GM23338 (cell line): Measurements from ENCODE around the gene BRD3. TPM values are rescaled to one million over a fixed set of nuclear protein-coding genes. Genes with fewer than 3 reads are reported as not detected.

Experiments
- ATAC-seq: fragments of 200-7000 bp; cut with Tn5 transposase; 3 replicates; pipeline ENCODE4 v1.9.1; 2020
- DNase-seq: peaks from one replicate; pipeline ENCODE4 v3.0.0-alpha.2; 2015; ENCODE audit warnings: low spot score
- H2AFZ ChIP-seq: fragments of 200-600 bp; sonication (generic); 2 replicates; pipeline ENCODE4 v1.8.0; 2016; ENCODE audit warnings: antibody characterized with exemption, mild to moderate bottlenecking, moderate library complexity
- H3F3A ChIP-seq: fragments of 200-600 bp; sonication (generic); replicated peaks from 2 replicates; pipeline ENCODE4 v1.8.0; 2017; ENCODE audit warnings: antibody characterized with exemption, mixed run types, low read depth
- H3K27ac ChIP-seq: fragments of 200-600 bp; sonication (generic); 2 replicates; pipeline ENCODE4 v1.6.1; 2016; ENCODE audit warnings: low read depth
- H3K27me3 ChIP-seq: fragments of 200-600 bp; sonication (generic); 2 replicates; pipeline ENCODE4 v1.8.0; 2016; ENCODE audit warnings: mild to moderate bottlenecking, mixed run types, moderate library complexity; ENCODE audit not compliant: insufficient read depth
- H3K36me3 ChIP-seq: fragments of 200-600 bp; sonication (generic); 2 replicates; pipeline ENCODE4 v1.8.0; 2016; ENCODE audit warnings: mild to moderate bottlenecking; ENCODE audit not compliant: insufficient read depth
- H3K4me1 ChIP-seq: fragments of 200-600 bp; sonication (generic); 2 replicates; pipeline ENCODE4 v1.8.0; 2016; ENCODE audit warnings: mild to moderate bottlenecking, moderate library complexity; ENCODE audit not compliant: insufficient read depth
- H3K4me2 ChIP-seq: fragments of 200-600 bp; sonication (generic); 2 replicates; pipeline ENCODE4 v1.7.1; 2017; ENCODE audit warnings: mixed run types
- H3K4me3 ChIP-seq: fragments of 200-600 bp; sonication (generic); 2 replicates; pipeline ENCODE4 v1.6.1; 2016; ENCODE audit warnings: mixed run types
- H3K79me2 ChIP-seq: fragments of 200-600 bp; sonication (generic); replicated peaks from 2 replicates; pipeline ENCODE4 v1.8.0; 2017; ENCODE audit warnings: mild to moderate bottlenecking; ENCODE audit not compliant: insufficient read depth
- H3K9me2 ChIP-seq: fragments of 200-600 bp; sonication (generic); 2 replicates; pipeline ENCODE4 v1.8.0; 2017; ENCODE audit not compliant: insufficient read depth
- H4K20me1 ChIP-seq: fragments of 200-600 bp; sonication (generic); replicated peaks from 2 replicates; pipeline ENCODE4 v1.8.0; 2017; ENCODE audit warnings: mild to moderate bottlenecking; ENCODE audit not compliant: insufficient read depth
- H3K27ac Mint-ChIP-seq: 2 replicates; pipeline ENCODE4 v1.8.0; 2020; ENCODE audit warnings: inconsistent platforms, mild to moderate bottlenecking, moderate library complexity, mixed read lengths
- H3K27me3 Mint-ChIP-seq: 3 replicates; pipeline ENCODE4 v1.8.0; 2022; ENCODE audit warnings: low read depth, mild to moderate bottlenecking, moderate library complexity, mixed read lengths, inconsistent platforms; ENCODE audit not compliant: insufficient read depth, poor library complexity
- H3K36me3 Mint-ChIP-seq: 3 replicates; pipeline ENCODE4 v1.8.0; 2021; ENCODE audit warnings: low read depth, mild to moderate bottlenecking, inconsistent platforms, moderate library complexity, mixed read lengths
- H3K4me1 Mint-ChIP-seq: 3 replicates; pipeline ENCODE4 v1.8.0; 2020; ENCODE audit warnings: mild to moderate bottlenecking, inconsistent platforms, mixed read lengths
- H3K4me3 Mint-ChIP-seq: 3 replicates; pipeline ENCODE4 v1.8.0; 2021; ENCODE audit warnings: moderate library complexity, mild to moderate bottlenecking, inconsistent platforms, mixed read lengths
- H3K9me3 Mint-ChIP-seq: 3 replicates; pipeline ENCODE4 v1.8.0; 2020; ENCODE audit warnings: moderate library complexity, mild to moderate bottlenecking, inconsistent platforms, mixed read lengths
- CREB1 ChIP-seq: fragments of 250-450 bp; sonication (Bioruptor Pico); IDR thresholded peaks from 2 replicates; pipeline ENCODE4 v1.5.0; 2020; ENCODE audit warnings: low read depth, mild to moderate bottlenecking, moderate library complexity
- CTCF ChIP-seq, 2 experiments: fragments of 200-600 bp in 1 of 2; sonication (generic) in 1 of 2; conservative IDR thresholded peaks; 2 replicates each; pipeline versions ENCODE4 v1.5.1 to v1.6.1; 2016 to 2017; ENCODE audit warnings: antibody characterized with exemption in 2 of 2, low read depth in 2 of 2, mild to moderate bottlenecking in 2 of 2, moderate library complexity in 1 of 2
- ETS1 ChIP-seq: IDR thresholded peaks from 2 replicates; pipeline ENCODE4 v1.6.1; 2016; ENCODE audit warnings: antibody characterized with exemption
- EZH2 ChIP-seq: fragments of 200-600 bp; sonication (generic); IDR thresholded peaks from one replicate; pipeline ENCODE4 v1.8.0; 2017; ENCODE audit warnings: antibody characterized with exemption, mild to moderate bottlenecking, low read depth; ENCODE audit not compliant: unreplicated experiment
- EZH2phosphoT487 ChIP-seq: fragments of 200-600 bp; sonication (generic); IDR thresholded peaks from one replicate; pipeline ENCODE4 v1.8.1; 2018; ENCODE audit warnings: antibody characterized with exemption; ENCODE audit not compliant: unreplicated experiment
- JUNB ChIP-seq: IDR thresholded peaks from one replicate; pipeline ENCODE4 v1.6.1; 2016; ENCODE audit warnings: antibody characterized with exemption; ENCODE audit not compliant: unreplicated experiment
- NANOG ChIP-seq: IDR thresholded peaks from 2 replicates; pipeline ENCODE4 v1.6.1; 2016; ENCODE audit warnings: antibody characterized with exemption, borderline replicate concordance
- POLR2AphosphoS5 ChIP-seq: IDR thresholded peaks from 2 replicates; pipeline ENCODE4 v1.6.1; 2016; ENCODE audit warnings: antibody characterized with exemption, low read depth
- STAT1 ChIP-seq: IDR thresholded peaks from one replicate; pipeline ENCODE4 v1.6.1; 2016; ENCODE audit warnings: antibody characterized with exemption; ENCODE audit not compliant: unreplicated experiment
- ZNF114 ChIP-seq: fragments of 250-450 bp; sonication (Bioruptor Pico); IDR thresholded peaks from 2 replicates; pipeline ENCODE4 v1.5.0; 2020; ENCODE audit warnings: mild to moderate bottlenecking, moderate library complexity
- ZNF331 ChIP-seq: fragments of 250-450 bp; sonication (Bioruptor Pico); IDR thresholded peaks from 2 replicates; pipeline ENCODE4 v1.5.0; 2020; ENCODE audit warnings: low read depth, mild to moderate bottlenecking, moderate library complexity
- ZNF462 ChIP-seq: fragments of 250-450 bp; sonication (Bioruptor Pico); IDR thresholded peaks from 2 replicates; pipeline ENCODE4 v1.5.0; 2020; ENCODE audit warnings: mild to moderate bottlenecking, moderate library complexity
- polyA plus RNA-seq: library from polyadenylated mRNA; unstranded; fragments of >200 nt; fragmentation: Nextera tagmentation; extraction: Ambion mirVana; gene quantifications from 2 replicates; pipeline ENCODE4 v1.2.1, GENCODE V29; 2016
- total RNA-seq: library from RNA; depleted of rRNA; stranded (reverse); fragments of >200 nt; shearing (Covaris generic); gene quantifications from 2 replicates; pipeline ENCODE4 v1.2.3, GENCODE V29; 2014

BRD3 gene
- total and polyA plus RNA-seq, 2 experiments from 2014 or later = 46.0 to 88.0 TPM

- TF ChIP-seq CTCF (conservative IDR thresholded peaks at IDR 0.05; ENCODE audit: low read depth in 2 of 2) (no peak), ETS1 (no peak), JUNB (no peak), ZNF114 (CRISPR knock-in tag) (no peak), EZH2phosphoT487 (no peak)
Measured at GRCh38 chr9:134068744-134069479, 1.1 kb upstream of the BRD3 start (continued).

- no peak overlapping the region for H2AFZ ChIP-seq
- no peaks in the 10 kb centered on the region for H3K27me3 ChIP-seq
- H3K27ac ChIP-seq = no peak overlapping the region
- H3K36me3 ChIP-seq = no peaks in the 10 kb centered on the region
- Mint-ChIP-seq H3K27ac (peak overlapping the region; percentile 92; the same call in 1 of the 2 replicates), H3K4me1 (peaks cover 39% of the 10 kb centered on the region), H3K36me3 (peaks cover 13% of the 10 kb centered on the region), H3K9me3 (peaks cover 8% of the 10 kb centered on the region), H3K4me3 (peak overlapping the region; percentile 92), H3K27me3 (peaks cover 22% of the 10 kb centered on the region)
- peak overlapping the region; percentile 95 for H3K4me3 ChIP-seq
- ATAC-seq = no peak
- H4K20me1 ChIP-seq = peaks cover 39% of the 10 kb centered on the region
- peaks cover 14% of the 10 kb centered on the region for H3K4me1 ChIP-seq
- H3K79me2 ChIP-seq = peaks cover 49% of the 10 kb centered on the region
- peak overlapping the region; percentile 100 for H3K4me2 ChIP-seq
- no peaks in the 10 kb centered on the region for H3F3A ChIP-seq
- no peaks in the 10 kb centered on the region for H3K9me2 ChIP-seq
- DNase-seq = peak; percentile 43
- no peak for TF ChIP-seq EZH2
- TF ChIP-seq POLR2AphosphoS5 = no peak
- no peak for TF ChIP-seq ETS1
- TF ChIP-seq CREB1 = no peak
- no peak for TF ChIP-seq EZH2phosphoT487
- TF ChIP-seq ZNF462 = no peak
- TF ChIP-seq STAT1 = no peak
- TF ChIP-seq ZNF331 (CRISPR knock-in tag) = no peak
- TF ChIP-seq ZNF114 (CRISPR knock-in tag) = no peak
- TF ChIP-seq NANOG = no peak
Measured at GRCh38 chr9:134066913-134067851, 644 bp downstream of the BRD3 start.
